HEK293 (cell line): ENCODE results near the gene MARF1.

ENCODE experiments used
- BCL11A ChIP-seq: fragments of 450-650 bp; formaldehyde crosslinking; IDR thresholded peaks from 2 replicates; pipeline ENCODE4 v1.5.1; 2016; ENCODE audit warnings: low read depth, missing biosample characterization, missing genetic modification characterization
- BCL6B ChIP-seq: fragments of 450-650 bp; formaldehyde crosslinking; IDR thresholded peaks from 2 replicates; pipeline ENCODE4 v1.5.1; 2017; ENCODE audit warnings: missing biosample characterization, missing genetic modification characterization
- KLF10 ChIP-seq: fragments of 450-650 bp; IDR thresholded peaks from 2 replicates; pipeline ENCODE4 v1.5.1; 2018; ENCODE audit warnings: missing biosample characterization, mild to moderate bottlenecking, missing genetic modification characterization
- MYNN ChIP-seq: fragments of 450-650 bp; formaldehyde crosslinking; IDR thresholded peaks from 2 replicates; pipeline ENCODE4 v1.5.1; 2016; ENCODE audit warnings: missing biosample characterization, missing genetic modification characterization, borderline replicate concordance
- PRDM2 ChIP-seq: fragments of 450-650 bp; formaldehyde crosslinking; IDR thresholded peaks from 2 replicates; pipeline ENCODE4 v1.5.1; 2016; ENCODE audit warnings: missing biosample characterization, missing genetic modification characterization, borderline replicate concordance
- PRDM4 ChIP-seq: fragments of 450-650 bp; formaldehyde crosslinking; IDR thresholded peaks from 2 replicates; pipeline ENCODE4 v1.5.1; 2017; ENCODE audit warnings: missing biosample characterization, missing genetic modification characterization
- REPIN1 ChIP-seq: fragments of 450-650 bp; formaldehyde crosslinking; IDR thresholded peaks from 2 replicates; pipeline ENCODE4 v1.5.1; 2017; ENCODE audit warnings: missing biosample characterization, missing genetic modification characterization, low read depth
- WT1 ChIP-seq: fragments of 450-650 bp; formaldehyde crosslinking; IDR thresholded peaks from 2 replicates; pipeline ENCODE4 v1.5.1; 2016; ENCODE audit warnings: missing biosample characterization, missing genetic modification characterization
- ZBTB20 ChIP-seq: fragments of 450-650 bp; formaldehyde crosslinking; IDR thresholded peaks from 2 replicates; pipeline ENCODE4 v1.5.1; 2016; ENCODE audit warnings: missing biosample characterization, missing genetic modification characterization
- ZIC2 ChIP-seq: fragments of 450-650 bp; formaldehyde crosslinking; IDR thresholded peaks from 2 replicates; pipeline ENCODE4 v1.5.1; 2016; ENCODE audit warnings: missing biosample characterization, missing genetic modification characterization
- ZNF140 ChIP-seq: fragments of 450-650 bp; formaldehyde crosslinking; IDR thresholded peaks from 2 replicates; pipeline ENCODE4 v1.5.1; 2016; ENCODE audit warnings: missing biosample characterization, missing genetic modification characterization
- ZNF146 ChIP-seq: fragments of 450-650 bp; formaldehyde crosslinking; IDR thresholded peaks from 2 replicates; pipeline ENCODE4 v1.5.1; 2016; ENCODE audit warnings: missing biosample characterization, missing genetic modification characterization
- ZNF16 ChIP-seq: fragments of 450-650 bp; formaldehyde crosslinking; IDR thresholded peaks from 2 replicates; pipeline ENCODE4 v1.5.1; 2016; ENCODE audit warnings: low read depth, missing biosample characterization, missing genetic modification characterization
- ZNF184 ChIP-seq: fragments of 450-650 bp; IDR thresholded peaks from 2 replicates; pipeline ENCODE4 v1.5.1; 2018; ENCODE audit warnings: missing biosample characterization, mild to moderate bottlenecking, missing genetic modification characterization
- ZNF24 ChIP-seq: fragments of 450-650 bp; formaldehyde crosslinking; IDR thresholded peaks from 2 replicates; pipeline ENCODE4 v1.5.1; 2016; ENCODE audit warnings: missing biosample characterization, missing genetic modification characterization
- ZNF366 ChIP-seq: fragments of 450-650 bp; formaldehyde crosslinking; conservative IDR thresholded peaks from 2 replicates; pipeline ENCODE4 v1.5.1; 2016; ENCODE audit warnings: missing biosample characterization, missing genetic modification characterization
- ZNF398 ChIP-seq: fragments of 450-650 bp; formaldehyde crosslinking; IDR thresholded peaks from 2 replicates; pipeline ENCODE4 v1.5.1; 2017; ENCODE audit warnings: missing biosample characterization, missing genetic modification characterization
- ZNF449 ChIP-seq: fragments of 450-650 bp; formaldehyde crosslinking; IDR thresholded peaks from 2 replicates; pipeline ENCODE4 v1.5.1; 2017; ENCODE audit warnings: missing biosample characterization, mild to moderate bottlenecking, missing genetic modification characterization, moderate library complexity
- ZNF596 ChIP-seq: fragments of 450-650 bp; IDR thresholded peaks from 2 replicates; pipeline ENCODE4 v1.5.0; 2018; ENCODE audit warnings: missing biosample characterization, mild to moderate bottlenecking, missing genetic modification characterization, moderate library complexity
- ZNF623 ChIP-seq: fragments of 450-650 bp; formaldehyde crosslinking; IDR thresholded peaks from 2 replicates; pipeline ENCODE4 v1.5.1; 2016; ENCODE audit warnings: missing biosample characterization, missing genetic modification characterization
- ZNF639 ChIP-seq: fragments of 450-650 bp; formaldehyde crosslinking; IDR thresholded peaks from 2 replicates; pipeline ENCODE4 v1.5.1; 2016; ENCODE audit warnings: missing biosample characterization, missing genetic modification characterization
- ZNF660 ChIP-seq: fragments of 450-650 bp; IDR thresholded peaks from 2 replicates; pipeline ENCODE4 v1.5.1; 2018; ENCODE audit warnings: missing biosample characterization, mild to moderate bottlenecking, missing genetic modification characterization
- ZNF692 ChIP-seq: fragments of 450-650 bp; formaldehyde crosslinking; IDR thresholded peaks from 2 replicates; pipeline ENCODE4 v1.5.1; 2016; ENCODE audit warnings: missing biosample characterization, missing genetic modification characterization
- ZNF830 ChIP-seq: fragments of 450-650 bp; IDR thresholded peaks from 2 replicates; pipeline ENCODE4 v1.5.0; 2018; ENCODE audit warnings: missing biosample characterization, missing genetic modification characterization, low read depth, mild to moderate bottlenecking, moderate library complexity

MARF1 gene

GRCh38 chr16:15642557-15643047, 352 bp downstream of the MARF1 start (continued):
- TF ChIP-seq PRDM4 (tag by site-specific recombination): peak; percentile 57; the same call in 1 of the 2 replicates
- peak; percentile 99 for TF ChIP-seq ZNF692 (tag by site-specific recombination)
- peak; percentile 48 for TF ChIP-seq ZNF366
- TF ChIP-seq ZNF639: peak; percentile 36; the same call in 1 of the 2 replicates
- TF ChIP-seq ZNF24: peak; percentile 91
- peak; percentile 49; the same call in 1 of the 2 replicates for TF ChIP-seq ZBTB20 (tag by site-specific recombination)
- no peak for TF ChIP-seq MYNN
- TF ChIP-seq ZNF596 (tag by site-specific recombination): 0 out of 2 replicates have a peak, but pooled peaks have one; percentile 41
- no peak for TF ChIP-seq ZNF16 (tag by site-specific recombination)
- no peak for TF ChIP-seq ZNF184
- TF ChIP-seq ZNF660 (tag by site-specific recombination): peak; percentile 74
- 0 out of 2 replicates have a peak, but pooled peaks have one; percentile 33 for TF ChIP-seq WT1 (tag by site-specific recombination)
- TF ChIP-seq KLF10 (tag by site-specific recombination): peak; percentile 60
- TF ChIP-seq ZNF398 (tag by site-specific recombination): peak; percentile 91
- 0 out of 2 replicates have a peak, but pooled peaks have one; percentile 31 for TF ChIP-seq ZNF146 (tag by site-specific recombination)
- TF ChIP-seq BCL6B: no peak
- TF ChIP-seq BCL11A (tag by site-specific recombination): no peak
- TF ChIP-seq ZNF830 (tag by site-specific recombination): no peak
- no peak for TF ChIP-seq ZNF449 (tag by site-specific recombination)
- no peak for TF ChIP-seq REPIN1 (tag by site-specific recombination)
- no peak for TF ChIP-seq PRDM2 (tag by site-specific recombination)
- peak; percentile 78 for TF ChIP-seq ZIC2 (tag by site-specific recombination)
- TF ChIP-seq ZNF140 (tag by site-specific recombination): no peak
- TF ChIP-seq ZNF623: no peak
